GM23248 (cell line): ENCODE measurements around the gene TEX101.

Experiments used
- EZH2 ChIP-seq: fragments of 200-600 bp; sonication (generic); IDR thresholded peaks from 2 replicates; pipeline ENCODE4 v1.6.1; 2018; ENCODE audit warnings: antibody characterized with exemption, mild to moderate bottlenecking; ENCODE audit not compliant: insufficient read depth, poor library complexity, severe bottlenecking
- EZH2phosphoT487 ChIP-seq: fragments of 200-600 bp; sonication (generic); IDR thresholded peaks from 2 replicates; pipeline ENCODE4 v1.6.1; 2018; ENCODE audit warnings: antibody characterized with exemption, moderate library complexity, mild to moderate bottlenecking, low read depth; ENCODE audit not compliant: insufficient read depth

DNA sequence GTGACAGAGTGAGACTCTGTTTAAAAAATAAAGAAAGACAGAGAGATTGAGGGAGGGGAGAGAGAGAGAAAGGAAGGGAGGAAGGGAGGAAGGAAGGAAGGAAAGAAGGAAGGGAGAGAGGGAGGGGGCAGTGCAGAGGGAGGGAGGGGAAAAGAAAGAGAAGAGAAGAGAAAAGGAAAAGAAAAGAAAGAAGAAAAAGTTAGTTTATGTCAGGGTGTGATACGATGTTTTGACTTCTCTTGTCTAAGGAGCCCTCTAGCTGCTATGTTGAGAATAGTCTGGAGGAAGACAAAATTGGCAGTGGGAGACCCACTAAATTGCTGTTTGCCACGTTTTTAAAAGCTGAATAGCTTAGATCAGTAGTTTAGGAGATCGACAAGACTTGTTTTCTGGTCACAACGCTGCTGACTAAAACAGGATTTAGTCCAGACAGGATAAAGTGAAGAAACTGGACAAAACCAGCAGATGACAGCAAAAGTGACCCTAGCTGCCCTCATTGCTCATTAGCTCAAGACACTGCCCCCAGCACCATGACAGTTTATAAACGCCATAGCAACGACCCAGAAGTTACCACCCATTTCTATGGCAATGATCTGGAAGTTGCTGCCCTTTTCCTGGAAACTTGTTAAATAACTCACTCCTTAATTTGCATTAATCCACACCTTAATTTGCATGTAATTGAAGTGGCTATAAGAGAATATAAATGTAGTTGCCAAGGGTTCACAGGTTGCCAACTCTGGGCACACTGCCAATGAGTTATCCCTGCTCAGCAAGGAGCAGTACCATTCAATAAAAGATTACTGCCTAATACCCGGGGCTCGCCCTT is 11.1 kb downstream of the TEX101 start:
- TF ChIP-seq EZH2 = no peak
- no peak for TF ChIP-seq EZH2phosphoT487
